HG02840 (cell line): Measurements from ENCODE around the gene CYP27B1.
A peak's percentile ranks its signal among the peaks of the same experiment; 100 is the strongest.
"Not testable (repeated sequence)": the region's sequence is repeated elsewhere in the genome, so short reads cannot be mapped to it uniquely, and the experiment has no call there.

Experiments used
- ATAC-seq: cut with Tn5 transposase; IDR thresholded peaks from one replicate; pipeline ENCODE4 v1.9.1; 2021; ENCODE audit warnings: mild to moderate bottlenecking, moderate library complexity, moderate number of reproducible peaks; ENCODE audit not compliant: unreplicated experiment, low FRiP score

CYP27B1 gene

DNA sequence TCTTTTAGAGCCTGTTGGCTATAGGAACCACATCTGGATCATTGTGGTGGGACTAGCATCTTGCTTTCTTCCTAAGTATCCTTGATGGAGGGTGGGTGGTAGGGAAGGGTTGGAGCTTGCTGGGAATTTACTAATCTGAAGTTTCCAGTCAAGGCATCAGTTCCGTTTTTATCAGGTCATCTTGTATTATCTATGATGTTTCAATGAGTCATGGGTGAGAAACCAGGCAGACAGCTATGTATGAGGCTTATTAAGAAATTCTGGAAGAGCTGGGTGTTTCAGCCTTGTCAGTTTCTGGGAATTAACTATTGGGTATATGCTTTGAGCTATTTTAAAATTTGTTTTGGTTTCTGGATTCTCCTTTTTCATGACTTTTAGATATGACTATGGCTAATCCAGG lies 27.0 kb upstream of the CYP27B1 start:
- ATAC-seq: no peak

DNA sequence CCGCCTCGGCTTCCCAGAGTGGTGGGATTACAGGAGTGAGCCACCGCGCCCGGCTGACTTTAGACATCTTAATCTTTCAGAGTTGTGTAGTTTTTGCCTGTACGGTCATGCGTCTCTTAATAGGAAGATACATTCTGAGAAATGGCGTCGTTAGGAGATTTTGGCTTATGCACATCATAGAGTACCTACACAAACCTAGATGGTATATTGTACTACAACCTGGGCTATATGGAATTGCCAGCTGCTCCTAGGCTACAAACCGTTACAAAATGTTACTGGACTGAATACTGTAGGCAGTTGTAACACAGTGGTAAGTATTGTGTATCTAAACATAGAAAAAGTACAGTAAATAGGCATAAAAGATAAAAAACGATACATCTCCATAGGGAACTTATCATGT lies 17.0 kb upstream of the CYP27B1 start:
- no peak for ATAC-seq

DNA sequence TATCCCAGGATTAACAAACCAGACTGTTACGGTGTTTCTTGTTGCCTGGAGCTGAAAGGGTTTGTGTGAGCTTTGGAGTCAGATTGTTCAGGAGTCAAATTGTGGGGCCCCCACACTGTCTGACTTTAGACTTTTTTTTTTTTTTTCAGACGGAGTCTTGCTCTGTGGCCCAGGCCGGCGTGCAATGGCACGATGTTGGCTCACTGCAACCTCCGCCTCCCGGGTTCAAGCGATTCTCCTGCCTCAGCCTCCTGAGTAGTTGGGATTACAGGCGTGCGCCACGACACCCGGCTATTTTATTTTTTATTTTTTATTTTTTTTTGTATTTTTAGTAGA lies 16.6 kb upstream of the CYP27B1 start:
- no peak for ATAC-seq

DNA sequence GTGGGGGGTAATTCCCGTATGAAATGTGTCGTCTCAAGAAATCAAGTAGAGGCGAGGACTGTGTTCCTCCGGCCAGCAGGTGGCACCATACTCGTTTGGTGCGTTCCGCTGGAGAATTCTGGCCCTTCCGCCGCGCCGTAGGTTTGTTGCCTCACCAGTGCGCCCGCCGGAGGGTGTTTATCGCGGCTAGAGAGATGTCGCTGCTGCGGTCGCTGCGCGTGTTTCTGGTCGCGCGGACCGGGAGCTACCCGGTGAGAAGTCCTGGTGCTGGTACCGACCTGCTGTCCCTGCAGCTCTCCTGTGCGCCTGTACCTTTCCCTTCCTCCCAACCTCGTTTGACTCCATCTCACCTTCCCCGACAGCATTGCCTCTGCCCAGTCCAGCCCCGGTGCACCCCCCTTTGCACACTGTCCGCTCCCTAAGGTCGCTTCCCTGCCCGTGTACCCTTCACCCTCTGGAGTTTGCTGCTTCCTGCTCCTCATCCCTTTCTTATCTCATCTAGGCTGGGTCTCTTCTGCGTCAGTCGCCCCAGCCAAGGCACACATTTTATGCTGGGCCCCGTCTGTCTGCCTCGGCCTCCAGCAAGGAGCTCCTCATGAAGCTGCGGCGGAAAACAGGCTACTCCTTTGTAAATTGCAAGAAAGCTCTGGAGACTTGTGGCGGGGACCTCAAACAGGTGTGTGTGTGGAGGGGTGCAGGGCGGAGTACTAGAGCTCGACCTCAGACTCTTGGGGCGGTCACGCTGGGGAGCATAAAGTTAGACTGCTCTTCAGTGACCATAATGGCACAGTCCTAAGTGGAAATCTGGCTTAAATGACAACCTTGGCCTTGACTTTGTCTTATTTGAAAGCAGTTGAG lies 16.0 kb upstream of the CYP27B1 start, which contains the start of gene TSFM:
Gene TSFM, plus strand, starts transcription at position 180 of the 858 bp plus-strand sequence. Its CDS starts 15 bp downstream, at position 195.
- peak; percentile 84 for ATAC-seq

DNA sequence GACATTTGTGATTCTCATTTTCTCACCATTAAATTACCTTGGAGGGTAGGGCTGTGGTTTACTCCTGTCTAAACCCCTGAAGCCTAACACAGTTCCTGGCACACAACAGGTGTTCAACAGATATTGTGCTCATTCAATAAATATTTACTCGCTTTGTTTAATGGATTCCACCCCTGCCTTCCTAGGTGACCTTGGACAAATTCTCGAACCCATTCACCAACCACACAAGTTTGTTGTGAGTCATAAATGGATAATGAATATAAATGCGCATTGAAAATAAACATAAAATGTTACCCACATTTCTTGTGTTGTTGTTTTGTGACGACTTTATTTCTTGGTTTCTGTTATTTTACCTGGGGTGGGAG lies 15.3 kb upstream of the CYP27B1 start:
- ATAC-seq: no peak

DNA sequence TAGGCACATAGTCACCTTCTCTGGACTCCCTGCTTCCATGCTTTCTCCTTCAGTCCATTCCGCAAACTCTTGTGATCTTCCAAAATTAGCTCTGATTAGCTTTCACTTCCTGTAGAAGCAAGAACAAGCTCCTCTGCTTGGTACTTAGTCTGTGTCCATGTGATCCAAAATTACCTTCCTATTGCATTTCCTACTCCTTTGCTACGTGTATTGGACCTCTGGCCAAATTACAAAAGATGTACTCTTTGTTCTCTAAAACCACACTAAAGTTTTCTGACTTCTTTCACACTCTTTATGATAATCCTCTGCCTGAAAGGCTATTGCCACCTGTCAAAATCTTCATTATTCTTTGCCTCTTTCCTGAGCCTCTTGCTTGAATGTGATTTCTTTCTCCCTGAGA lies 14.9 kb upstream of the CYP27B1 start:
- no peak for ATAC-seq

DNA sequence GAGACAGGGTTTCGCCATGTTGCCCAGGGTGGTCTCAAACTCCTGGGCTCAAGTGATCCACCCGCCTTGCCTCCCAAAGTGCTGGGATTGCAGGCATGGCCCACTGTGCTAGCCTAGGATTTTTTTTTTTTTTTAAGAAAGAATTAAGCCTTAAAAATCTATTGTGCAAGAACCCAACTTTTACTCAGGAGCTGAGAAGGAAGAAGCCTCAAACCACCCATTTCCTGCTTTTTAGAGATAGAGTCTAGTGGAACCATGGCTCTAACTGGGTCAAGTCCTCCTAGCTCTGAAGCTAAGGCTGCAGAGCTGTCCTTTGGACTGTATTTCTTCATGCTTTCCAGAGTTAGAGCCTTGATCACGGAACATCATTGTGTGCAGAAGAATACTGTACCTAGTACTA lies 14.4 kb upstream of the CYP27B1 start:
- no peak for ATAC-seq

DNA sequence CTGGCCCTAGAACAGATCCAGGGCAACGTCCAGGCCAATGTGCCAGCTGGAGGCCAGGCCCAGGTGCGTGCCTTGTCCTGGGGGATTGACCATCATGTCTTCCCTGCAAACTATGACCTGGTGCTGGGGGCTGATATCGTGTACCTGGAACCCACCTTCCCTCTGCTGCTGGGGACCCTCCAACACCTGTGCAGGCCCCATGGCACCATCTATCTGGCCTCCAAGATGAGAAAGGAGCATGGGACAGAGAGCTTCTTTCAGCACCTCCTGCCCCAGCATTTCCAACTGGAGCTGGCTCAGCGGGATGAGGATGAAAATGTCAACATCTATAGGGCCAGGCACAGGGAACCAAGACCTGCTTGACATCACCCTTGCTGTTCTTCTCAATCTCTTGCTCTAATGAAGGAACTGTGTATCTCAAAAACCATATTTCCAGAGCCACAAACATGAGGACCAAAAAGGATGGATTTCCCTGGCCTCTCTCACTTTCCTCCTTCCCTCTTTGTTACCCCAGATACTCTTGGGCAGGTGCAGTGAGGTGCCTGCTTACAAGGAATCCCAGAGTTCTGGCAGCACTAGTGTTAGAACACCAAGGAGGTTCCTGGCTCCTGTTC lies 13.5 kb upstream of the CYP27B1 start:
- ATAC-seq: no peak

DNA sequence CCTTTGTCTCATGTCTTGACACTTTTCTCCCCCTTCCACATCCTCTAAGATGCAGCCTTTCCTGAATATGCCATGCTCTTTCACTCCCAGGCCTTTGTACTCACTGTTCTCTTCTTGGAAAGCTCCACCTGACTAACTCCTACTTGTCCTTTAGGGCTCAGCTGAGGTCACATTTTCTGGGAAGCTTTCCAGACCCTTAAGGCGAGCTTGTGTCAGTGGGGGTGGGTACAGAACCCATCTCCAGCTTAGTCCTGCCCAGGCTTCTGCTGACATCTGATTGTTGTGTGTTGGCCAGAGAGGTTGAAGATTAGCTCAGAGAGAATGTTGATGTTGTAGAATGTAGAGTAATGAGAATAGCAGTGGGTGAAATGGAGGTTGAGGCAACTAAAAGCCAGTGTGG lies 12.9 kb upstream of the CYP27B1 start:
- no peak for ATAC-seq

DNA sequence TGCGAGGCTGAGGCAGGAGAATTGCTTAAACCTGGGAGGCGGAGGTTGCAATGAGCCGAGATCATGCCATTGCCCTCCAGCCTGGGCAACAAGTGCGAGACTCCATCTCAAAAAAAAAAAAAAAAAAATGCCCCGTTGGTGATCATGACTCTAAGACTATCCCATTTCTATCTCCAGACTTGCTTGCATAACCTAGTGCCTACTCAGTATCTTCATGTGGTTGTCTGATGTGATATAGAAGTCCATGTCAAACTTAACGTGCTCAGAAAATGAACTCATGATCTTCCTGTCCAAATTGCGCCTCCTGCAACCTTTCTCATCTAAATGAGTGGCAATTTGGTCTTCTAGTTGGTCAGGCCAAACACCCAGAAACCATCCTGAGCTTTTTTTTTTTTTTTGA lies 11.0 kb upstream of the CYP27B1 start:
- no peak for ATAC-seq

DNA sequence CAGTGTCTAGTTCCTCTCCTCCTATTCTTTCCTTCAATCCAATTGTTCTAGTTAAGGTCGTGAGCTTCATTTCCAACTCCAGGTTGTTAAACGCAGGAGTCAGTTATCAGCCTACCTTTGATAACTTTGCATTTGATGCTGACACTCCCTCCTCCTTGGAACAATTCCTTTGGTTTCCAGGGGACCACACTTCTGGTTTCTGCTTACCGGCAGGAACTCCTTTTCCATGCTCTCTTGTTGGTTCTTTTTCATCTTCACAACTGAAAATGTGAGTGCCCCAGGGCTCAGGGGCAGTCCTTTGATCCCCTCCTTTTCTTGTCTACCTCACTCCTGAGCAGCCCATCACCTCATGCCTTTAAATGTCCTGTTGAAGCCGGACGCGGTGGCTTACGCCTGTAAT lies 10.5 kb upstream of the CYP27B1 start:
- no peak for ATAC-seq

DNA sequence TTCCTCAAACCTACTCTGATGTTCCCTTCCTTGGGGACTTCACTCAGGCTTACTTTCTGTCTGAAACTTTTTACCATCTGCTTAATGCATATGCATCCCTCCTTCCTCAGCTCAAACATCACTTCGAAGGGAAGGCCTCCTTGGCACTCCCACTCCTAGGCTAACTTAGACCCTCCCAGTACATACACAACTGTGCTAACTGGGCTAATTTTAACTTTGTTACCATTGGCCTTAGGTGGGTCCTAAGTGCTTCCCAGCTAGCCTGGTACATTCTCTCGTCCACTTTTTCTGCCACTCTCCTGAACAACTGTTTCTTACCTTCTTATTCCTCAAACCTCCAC lies 9.3 kb upstream of the CYP27B1 start:
- ATAC-seq: no peak

DNA sequence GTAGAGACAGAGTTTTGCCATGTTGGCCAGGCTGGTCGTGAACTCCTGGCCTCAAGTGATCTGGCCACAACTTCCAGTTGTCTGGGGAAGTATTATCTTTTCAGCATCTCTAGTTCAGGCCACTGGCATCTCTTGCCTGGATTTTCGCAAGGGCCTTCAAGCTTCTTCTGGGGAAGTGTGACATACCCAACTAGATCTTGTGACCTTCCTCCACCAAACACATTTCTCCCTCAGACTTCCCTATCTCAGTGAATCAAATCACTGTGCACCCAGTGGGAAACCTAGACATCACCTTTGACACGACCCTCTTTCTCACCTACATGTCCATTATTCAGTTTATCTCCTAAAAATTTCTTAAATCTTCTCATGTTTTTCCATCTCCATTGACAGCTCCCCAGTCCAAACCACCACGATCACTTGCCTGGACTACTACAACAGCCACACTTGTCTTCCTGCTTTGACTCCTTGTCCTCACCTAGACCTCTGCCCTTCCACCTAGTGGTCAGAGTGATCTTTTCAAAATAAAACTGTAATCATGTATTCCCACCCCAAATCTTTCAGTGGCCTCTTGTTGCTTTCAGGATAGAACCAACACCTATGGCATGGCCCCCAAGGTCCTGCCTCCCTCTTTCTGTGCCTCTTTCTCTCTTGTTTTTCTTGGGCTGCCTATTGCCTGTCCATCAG lies 8.8 kb upstream of the CYP27B1 start:
- ATAC-seq: no peak

DNA sequence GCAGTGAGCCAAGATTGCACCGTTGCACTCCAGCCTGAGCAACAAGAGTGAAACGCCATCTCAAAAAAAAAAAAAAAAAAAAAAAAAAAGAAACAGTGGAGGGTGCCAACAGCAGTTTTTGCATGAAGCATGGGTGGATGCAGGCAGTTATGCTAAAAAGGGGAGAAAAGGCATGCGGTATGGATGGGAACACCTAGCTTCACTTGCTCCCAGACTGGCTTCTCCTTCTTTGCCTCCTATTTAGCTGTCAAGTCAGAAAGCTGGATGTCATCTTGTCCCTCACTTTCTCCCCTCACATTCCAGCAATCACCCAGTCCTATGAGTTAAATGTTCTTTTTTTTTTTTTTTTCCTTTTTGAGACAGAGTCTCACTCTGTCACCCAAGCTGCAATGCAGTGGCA lies 8.2 kb upstream of the CYP27B1 start:
- no peak for ATAC-seq

DNA sequence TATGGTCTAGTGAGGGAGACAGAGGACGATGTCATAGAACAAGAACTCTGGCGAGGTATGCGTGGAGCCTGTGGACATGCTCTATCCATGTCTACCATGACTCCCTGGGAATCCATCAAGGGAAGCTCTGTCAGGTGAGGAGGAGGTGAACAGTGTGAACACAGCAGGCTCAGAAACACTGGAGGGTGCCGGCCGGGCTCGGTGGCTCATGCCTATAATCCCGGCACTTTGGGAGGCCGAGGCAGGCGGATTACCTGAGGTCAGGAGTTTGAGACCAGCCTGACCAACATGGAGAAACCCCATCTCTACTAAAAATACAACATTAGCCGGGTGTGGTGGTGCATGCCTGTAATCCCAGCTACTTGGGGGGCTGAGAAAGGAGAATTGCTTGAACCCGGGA lies 7.8 kb upstream of the CYP27B1 start:
- not testable (repeated sequence) for ATAC-seq

DNA sequence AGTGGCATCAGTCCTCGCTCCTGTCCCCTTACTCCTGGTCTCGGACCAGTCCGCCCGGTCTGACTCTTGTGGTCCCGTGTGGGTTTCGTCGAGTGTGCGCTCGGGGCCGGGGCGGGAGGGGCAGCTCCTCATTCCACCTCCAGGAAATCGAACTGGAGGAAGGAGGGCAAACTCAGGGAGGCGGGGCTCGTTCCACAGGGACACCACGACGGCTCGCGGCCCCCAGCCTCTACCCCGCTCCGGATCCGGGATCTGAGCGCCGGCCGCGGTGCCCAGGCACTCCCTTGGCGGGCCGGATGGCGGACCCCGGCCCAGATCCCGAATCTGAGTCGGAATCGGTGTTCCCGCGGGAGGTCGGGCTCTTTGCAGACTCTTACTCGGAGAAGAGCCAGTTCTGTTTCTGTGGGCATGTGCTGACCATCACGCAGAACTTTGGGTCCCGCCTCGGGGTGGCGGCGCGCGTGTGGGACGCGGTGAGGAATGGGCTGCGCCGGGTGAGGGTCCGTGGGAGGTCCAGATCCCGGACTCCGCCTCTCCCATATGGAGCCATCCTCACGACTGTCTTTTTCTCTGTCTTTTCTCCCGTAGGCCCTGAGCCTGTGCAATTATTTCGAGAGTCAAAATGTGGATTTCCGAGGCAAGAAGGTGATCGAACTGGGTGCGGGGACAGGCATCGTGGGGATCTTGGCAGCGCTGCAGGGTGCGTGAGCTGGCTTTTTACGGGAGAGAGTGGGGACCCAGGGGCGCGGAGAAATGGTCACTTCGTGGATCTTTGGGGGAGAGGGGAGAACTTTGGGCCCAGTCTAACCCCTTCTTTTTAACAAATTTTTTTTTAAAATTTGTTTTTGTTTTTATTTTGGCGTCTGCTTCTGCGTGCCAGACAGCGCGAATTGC lies 5.8 kb upstream of the CYP27B1 start, which contains the start of gene EEF1AKMT3:
Gene EEF1AKMT3, plus strand, starts transcription at position 186 of the 894 bp plus-strand sequence. Its CDS starts 111 bp downstream, at position 297.
- peak; percentile 7 for ATAC-seq

DNA sequence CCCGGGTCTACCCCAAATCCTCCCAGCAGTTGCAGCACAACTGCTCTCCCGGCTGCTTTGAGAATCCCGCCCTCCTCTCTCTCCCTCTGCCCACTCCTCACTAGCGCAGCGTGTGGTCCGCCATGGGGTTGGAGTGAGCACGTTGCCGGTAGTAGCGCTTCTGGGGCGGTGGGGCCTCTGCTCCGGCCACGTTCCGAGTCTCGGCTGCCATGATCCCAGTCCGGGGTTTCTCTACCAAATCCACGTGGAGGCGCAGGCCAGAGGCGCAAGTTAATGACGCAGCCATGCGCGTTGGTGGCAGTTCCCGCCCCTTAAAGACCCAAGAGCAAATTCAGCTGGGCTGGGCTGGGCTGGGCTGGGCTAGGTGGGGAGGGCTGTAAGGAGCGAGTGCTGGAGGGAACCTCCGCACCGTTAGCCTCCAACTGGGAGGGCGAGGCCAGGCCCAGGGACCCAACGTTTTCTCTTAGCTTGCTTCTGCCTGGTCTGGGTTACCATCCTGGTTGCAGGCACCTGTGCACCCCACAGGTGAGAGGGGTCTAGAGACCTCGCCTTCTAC lies 5.1 kb upstream of the CYP27B1 start, which contains the start of gene METTL1:
Gene METTL1, minus strand, starts transcription at position 233 of the 556 bp plus-strand sequence. Its CDS starts 22 bp downstream, at position 211.
- peak; percentile 78 for ATAC-seq

DNA sequence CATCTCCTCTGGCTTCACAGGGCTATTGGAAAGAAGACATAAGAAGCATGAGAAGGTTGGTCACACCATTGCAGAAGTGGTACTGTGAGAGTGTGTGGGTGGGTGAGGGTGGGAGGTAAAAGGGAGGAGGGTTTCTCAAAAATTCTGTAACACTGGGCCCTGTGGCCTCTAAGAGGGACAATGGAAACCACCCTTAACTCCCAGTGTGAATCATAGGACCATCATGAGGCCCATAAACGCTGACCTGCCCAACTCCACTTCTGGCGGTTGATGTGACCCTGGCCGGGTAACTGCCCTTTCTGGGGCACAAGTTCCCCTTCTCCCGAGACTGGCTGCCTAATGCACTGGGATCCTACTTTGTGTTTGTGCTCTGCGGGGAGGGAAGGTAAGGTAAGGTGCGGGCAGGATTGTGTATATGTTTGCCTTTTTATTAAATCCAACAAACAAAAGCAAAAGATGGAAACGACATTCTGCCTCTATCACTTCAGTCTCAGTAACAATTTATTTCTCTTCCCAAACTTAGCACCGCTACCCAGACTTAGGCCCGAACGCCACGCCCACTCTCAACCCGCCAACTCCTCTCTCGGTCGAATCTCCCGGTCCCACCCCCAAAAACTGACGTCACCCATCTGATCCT lies 4.5 kb upstream of the CYP27B1 start:
- ATAC-seq: peak; percentile 68

DNA sequence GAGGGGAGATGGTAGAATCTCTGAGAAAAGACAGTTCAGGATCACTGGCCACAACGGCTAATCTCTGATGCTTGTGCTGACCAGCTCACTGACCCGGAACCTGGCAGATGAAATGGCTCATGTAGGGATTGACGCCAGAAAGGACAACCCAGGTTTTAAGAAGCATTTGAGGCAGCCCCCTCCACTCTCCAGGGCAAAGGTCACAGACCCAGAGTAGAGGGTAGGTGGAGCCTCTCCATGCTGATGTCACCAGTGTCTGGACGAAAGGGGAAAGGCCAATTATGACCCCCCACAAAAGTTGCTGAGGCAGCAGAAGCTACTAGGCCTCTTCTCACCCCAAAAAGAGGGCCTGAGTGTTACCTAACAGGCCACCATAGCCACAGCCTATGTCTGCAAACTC lies 3.9 kb upstream of the CYP27B1 start:
- no peak for ATAC-seq

DNA sequence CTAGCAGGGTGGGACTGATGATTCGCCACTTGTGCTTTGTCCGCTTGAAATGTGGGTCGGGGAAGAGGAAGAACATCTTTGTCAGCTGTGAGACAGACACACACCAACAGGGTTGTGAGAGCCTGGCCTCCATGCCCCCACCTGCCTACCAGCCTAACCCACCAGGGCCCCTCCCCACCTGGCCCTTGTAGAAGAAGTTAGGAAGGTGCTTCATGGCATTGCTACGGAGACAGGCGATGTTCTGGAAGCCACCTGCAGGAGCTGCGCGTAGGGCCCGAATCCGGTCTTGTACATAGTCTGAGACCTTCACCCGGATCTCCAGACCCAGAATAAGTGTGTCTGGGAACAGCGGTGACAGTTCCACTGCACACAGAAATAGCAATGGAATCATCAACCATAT lies 2.7 kb upstream of the CYP27B1 start:
- ATAC-seq: no peak
